H9 (cell line): ENCODE data around the gene NPDC1. TPM values are rescaled to one million over a fixed set of nuclear protein-coding genes. Genes with fewer than 3 reads are reported as not detected.

Experiments used
- DNase-seq: peaks from one replicate; pipeline ENCODE4 v3.0.0-alpha.2; 2017
- H2AFZ ChIP-seq: one replicate; pipeline ENCODE4 v1.6.1; 2013; ENCODE audit warnings: mild to moderate bottlenecking, low read length, control low read depth, moderate library complexity
- H2AK5ac ChIP-seq: 2 replicates; pipeline ENCODE4 v1.6.1; 2013; ENCODE audit warnings: low read length, control low read depth, mixed read lengths; ENCODE audit not compliant: insufficient read length
- H2BK120ac ChIP-seq: one replicate; pipeline ENCODE4 v1.6.1; 2013; ENCODE audit warnings: low read depth, mild to moderate bottlenecking, low read length, control low read depth, inconsistent platforms; ENCODE audit not compliant: poor library complexity, severe bottlenecking
- H2BK12ac ChIP-seq: 2 replicates; pipeline ENCODE4 v1.6.1; 2013; ENCODE audit warnings: low read length, control low read depth, mixed read lengths, low read depth; ENCODE audit not compliant: insufficient read length
- H2BK15ac ChIP-seq: 2 replicates; pipeline ENCODE4 v1.6.1; 2013; ENCODE audit warnings: low read depth, low read length, control low read depth
- H2BK20ac ChIP-seq: one replicate; pipeline ENCODE4 v1.6.1; 2013; ENCODE audit warnings: low read depth, mild to moderate bottlenecking, low read length, control low read depth, inconsistent platforms; ENCODE audit not compliant: poor library complexity, severe bottlenecking
- H2BK5ac ChIP-seq: 2 replicates; pipeline ENCODE4 v1.6.1; 2013; ENCODE audit warnings: low read length, control low read depth, mixed read lengths; ENCODE audit not compliant: insufficient read length
- H3K14ac ChIP-seq: 2 replicates; pipeline ENCODE4 v1.6.1; 2013; ENCODE audit warnings: low read length, control low read depth; ENCODE audit not compliant: insufficient read depth
- H3K18ac ChIP-seq: 2 replicates; pipeline ENCODE4 v1.6.1; 2013; ENCODE audit warnings: low read depth, mild to moderate bottlenecking, mixed read lengths, low read length, control low read depth; ENCODE audit not compliant: insufficient read length
- H3K23ac ChIP-seq: 2 replicates; pipeline ENCODE4 v1.6.1; 2013; ENCODE audit warnings: low read length, control low read depth, mixed read lengths, low read depth; ENCODE audit not compliant: insufficient read length
- H3K23me2 ChIP-seq: 2 replicates; pipeline ENCODE4 v1.6.1; 2013; ENCODE audit warnings: low read depth, mild to moderate bottlenecking, mixed read lengths, low read length, control low read depth; ENCODE audit not compliant: insufficient read length, poor library complexity, severe bottlenecking
- H3K27ac ChIP-seq: 2 replicates; pipeline ENCODE4 v1.5.1; 2013; ENCODE audit warnings: low read length, control low read depth, mixed read lengths, low read depth; ENCODE audit not compliant: insufficient read length
- H3K27me3 ChIP-seq: 2 replicates; pipeline ENCODE4 v1.6.1; 2013; ENCODE audit warnings: low read length, control low read depth, inconsistent platforms; ENCODE audit not compliant: insufficient read depth
- H3K4ac ChIP-seq: 2 replicates; pipeline ENCODE4 v1.6.1; 2013; ENCODE audit warnings: low read depth, mild to moderate bottlenecking, control low read depth, inconsistent platforms, low read length, moderate library complexity
- H3K4me1 ChIP-seq: 2 replicates; pipeline ENCODE4 v1.6.1; 2013; ENCODE audit warnings: low read length, control low read depth, inconsistent platforms; ENCODE audit not compliant: insufficient read depth
- H3K4me2 ChIP-seq: 2 replicates; pipeline ENCODE4 v1.6.1; 2013; ENCODE audit warnings: low read length, control low read depth, mixed read lengths; ENCODE audit not compliant: insufficient read length, insufficient read depth
- H3K56ac ChIP-seq: 2 replicates; pipeline ENCODE4 v1.6.1; 2013; ENCODE audit warnings: low read depth, mild to moderate bottlenecking, mixed read lengths, low read length, control low read depth; ENCODE audit not compliant: insufficient read length
- H3K79me1 ChIP-seq: 2 replicates; pipeline ENCODE4 v1.6.1; 2013; ENCODE audit warnings: low read depth, mild to moderate bottlenecking, moderate library complexity, low read length, control low read depth, inconsistent platforms; ENCODE audit not compliant: insufficient read depth, poor library complexity, severe bottlenecking
- H3K79me2 ChIP-seq: 2 replicates; pipeline ENCODE4 v1.6.1; 2013; ENCODE audit warnings: low read length, control low read depth, inconsistent platforms; ENCODE audit not compliant: insufficient read depth
- H3K9ac ChIP-seq: 2 replicates; pipeline ENCODE4 v1.6.1; 2013; ENCODE audit warnings: low read length, control low read depth, mixed read lengths; ENCODE audit not compliant: insufficient read length; ENCODE audit errors: extremely low read depth
- H3K9me3 ChIP-seq: one replicate; pipeline ENCODE4 v1.6.1; 2013; ENCODE audit warnings: low read depth, low read length, inconsistent platforms; ENCODE audit not compliant: control insufficient read depth
- H3T11ph ChIP-seq: one replicate; pipeline ENCODE4 v1.6.1; 2013; ENCODE audit warnings: mild to moderate bottlenecking, low read length, control low read depth, inconsistent platforms
- H4K20me1 ChIP-seq: one replicate; pipeline ENCODE4 v1.6.1; 2013; ENCODE audit not compliant: control insufficient read depth, insufficient read length, insufficient read depth
- H4K5ac ChIP-seq: 2 replicates; pipeline ENCODE4 v1.6.1; 2013; ENCODE audit warnings: low read depth, mild to moderate bottlenecking, mixed read lengths, low read length, control low read depth; ENCODE audit not compliant: insufficient read length
- H4K8ac ChIP-seq: replicated peaks from 2 replicates; pipeline ENCODE4 v1.6.1; 2013; ENCODE audit warnings: low read length, control low read depth, mixed read lengths, low read depth; ENCODE audit not compliant: insufficient read length
- H4K91ac ChIP-seq: 2 replicates; pipeline ENCODE4 v1.6.1; 2013; ENCODE audit warnings: low read depth, mild to moderate bottlenecking, moderate library complexity, mixed read lengths, low read length, control low read depth; ENCODE audit not compliant: insufficient read length
- H3K27ac Mint-ChIP-seq, 3 experiments: 2 replicates in 2 of 3; 3 replicates in 1 of 3; pipeline ENCODE4 v1.8.0; 2020 to 2021; ENCODE audit warnings: mixed read lengths in 3 of 3, mild to moderate bottlenecking in 1 of 3, moderate library complexity in 1 of 3
- H3K27me3 Mint-ChIP-seq: 2 replicates; pipeline ENCODE4 v1.8.0; 2021; ENCODE audit warnings: low read depth, mild to moderate bottlenecking, moderate library complexity, mixed read lengths
- H3K36me3 Mint-ChIP-seq, 3 experiments: 2 replicates in 2 of 3; 3 replicates in 1 of 3; pipeline ENCODE4 v1.8.0; 2020 to 2021; ENCODE audit warnings: low read depth in 3 of 3, mixed read lengths in 3 of 3; ENCODE audit not compliant: insufficient read depth in 1 of 3
- H3K4me1 Mint-ChIP-seq, 2 experiments: 2 replicates each; pipeline ENCODE4 v1.8.0; 2020; ENCODE audit warnings: mixed read lengths in 2 of 2
- H3K4me3 Mint-ChIP-seq, 2 experiments: 2 replicates in 1 of 2; 3 replicates in 1 of 2; pipeline ENCODE4 v1.8.0; 2020 to 2021; ENCODE audit warnings: mild to moderate bottlenecking in 2 of 2, mixed read lengths in 2 of 2, moderate library complexity in 1 of 2
- H3K9me3 Mint-ChIP-seq, 2 experiments: 2 replicates in 1 of 2; 3 replicates in 1 of 2; pipeline ENCODE4 v1.8.0; 2020; ENCODE audit warnings: mild to moderate bottlenecking in 2 of 2, mixed read lengths in 2 of 2, moderate library complexity in 1 of 2
- CTCF ChIP-seq: fragments of 200-600 bp; sonication (generic); conservative IDR thresholded peaks from 3 replicates; pipeline ENCODE4 v1.8.0; 2021; ENCODE audit warnings: antibody characterized with exemption, mild to moderate bottlenecking
- WGBS: extraction: QIAGEN DNeasy Blood & Tissue Kit; methylation state at CpG from one replicate; pipeline ENCODE4 v1.1.7; 2013; ENCODE audit warnings: missing lambda C conversion rate, low lambda C conversion rate, mixed read lengths; ENCODE audit not compliant: insufficient read length; ENCODE audit errors: extremely low coverage; 5-methylcytosine and 5-hydroxymethylcytosine counted together
- total RNA-seq: library from RNA; stranded (reverse); gene quantifications from 2 replicates; pipeline ENCODE4 v1.2.1, GENCODE V29; 2021

Gene NPDC1
- total RNA-seq, 1 experiment from 2014 or later: 57.6 TPM

GRCh38 chr9:136997830-136998234 is 48.1 kb downstream of the NPDC1 start:
- H3T11ph ChIP-seq: no peak overlapping the region
- no peak overlapping the region for H3K18ac ChIP-seq
- H3K27me3 ChIP-seq: no peaks in the 10 kb centered on the region
- H3K4me2 ChIP-seq: no peak overlapping the region
- H4K20me1 ChIP-seq: no peaks in the 10 kb centered on the region
- no peak overlapping the region for H3K14ac ChIP-seq
- no peak overlapping the region for H4K91ac ChIP-seq
- H2AK5ac ChIP-seq: no peak overlapping the region
- H3K23me2 ChIP-seq: peaks cover 2% of the 10 kb centered on the region
- no peak overlapping the region for H4K5ac ChIP-seq
- H2AFZ ChIP-seq: no peak overlapping the region
- no peak overlapping the region for H2BK15ac ChIP-seq
- no peak for TF ChIP-seq CTCF
- H3K4me1 Mint-ChIP-seq: peaks cover 9 to 12% of the 10 kb centered on the region in 2 experiments
- WGBS: no CpG with 5 or more reads among the region's 18 CpGs
- no peak overlapping the region for H4K8ac ChIP-seq
- no peak overlapping the region for H3K23ac ChIP-seq
- no peak for DNase-seq
- no peaks in the 10 kb centered on the region for H3K9me3 Mint-ChIP-seq
- H3K4me3 Mint-ChIP-seq: no peak overlapping the region
- no peaks in the 10 kb centered on the region for H3K4me1 ChIP-seq
- H3K27ac Mint-ChIP-seq: no peak overlapping the region; a peak in 1 of 7 replicates
- H2BK5ac ChIP-seq: no peak overlapping the region
- no peak overlapping the region for H2BK20ac ChIP-seq
- H2BK12ac ChIP-seq: no peak overlapping the region
- H3K79me1 ChIP-seq: no peaks in the 10 kb centered on the region
- H3K27me3 Mint-ChIP-seq: peaks cover 7% of the 10 kb centered on the region
- H3K4ac ChIP-seq: no peak overlapping the region
- H3K36me3 Mint-ChIP-seq: peaks cover 0 to 8% (median 2%) of the 10 kb centered on the region in 3 experiments; a peak in 4 of 7 replicates
- no peaks in the 10 kb centered on the region for H3K79me2 ChIP-seq
- no peak overlapping the region for H3K27ac ChIP-seq
- H3K9me3 ChIP-seq: no peaks in the 10 kb centered on the region
- H3K56ac ChIP-seq: no peak overlapping the region
- H2BK120ac ChIP-seq: no peak overlapping the region
- no peak overlapping the region for H3K9ac ChIP-seq
